GM21619 (cell line): ENCODE results near the gene ADM.

ENCODE experiments used
- ATAC-seq: cut with Tn5 transposase; IDR thresholded peaks from one replicate; pipeline ENCODE4 v1.9.1; 2021; ENCODE audit not compliant: unreplicated experiment

The ADM gene

DNA sequence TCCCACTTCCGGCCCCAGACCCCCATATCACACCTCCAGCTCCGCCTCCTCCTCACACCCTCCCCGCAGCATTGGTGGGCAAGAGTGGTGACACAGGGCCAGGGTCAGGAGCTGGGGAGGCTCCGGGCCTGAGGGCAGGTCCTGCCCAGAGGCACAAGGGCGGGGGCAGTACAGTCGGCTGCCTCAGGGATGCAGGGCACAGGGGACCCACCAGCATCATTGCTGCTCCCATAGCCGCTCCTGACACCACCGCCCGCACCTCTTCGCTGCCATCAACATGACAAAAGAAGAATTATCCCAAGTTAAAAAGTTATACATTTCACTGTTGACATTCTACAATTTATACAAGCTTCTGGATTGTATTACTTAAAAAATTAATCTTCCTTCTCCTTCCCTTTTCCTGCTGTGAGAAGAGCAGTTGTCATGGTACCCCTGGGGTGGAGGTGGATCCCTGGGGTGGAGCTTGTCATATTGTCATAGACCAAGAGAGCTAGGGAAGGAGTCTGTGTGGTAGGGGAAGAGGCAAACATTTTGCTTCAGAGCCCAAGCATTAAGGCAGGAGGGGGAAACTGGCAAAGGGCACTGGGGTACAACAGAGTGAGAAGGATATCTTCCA, 15.0 kb upstream of the ADM start:
- no peak for ATAC-seq

DNA sequence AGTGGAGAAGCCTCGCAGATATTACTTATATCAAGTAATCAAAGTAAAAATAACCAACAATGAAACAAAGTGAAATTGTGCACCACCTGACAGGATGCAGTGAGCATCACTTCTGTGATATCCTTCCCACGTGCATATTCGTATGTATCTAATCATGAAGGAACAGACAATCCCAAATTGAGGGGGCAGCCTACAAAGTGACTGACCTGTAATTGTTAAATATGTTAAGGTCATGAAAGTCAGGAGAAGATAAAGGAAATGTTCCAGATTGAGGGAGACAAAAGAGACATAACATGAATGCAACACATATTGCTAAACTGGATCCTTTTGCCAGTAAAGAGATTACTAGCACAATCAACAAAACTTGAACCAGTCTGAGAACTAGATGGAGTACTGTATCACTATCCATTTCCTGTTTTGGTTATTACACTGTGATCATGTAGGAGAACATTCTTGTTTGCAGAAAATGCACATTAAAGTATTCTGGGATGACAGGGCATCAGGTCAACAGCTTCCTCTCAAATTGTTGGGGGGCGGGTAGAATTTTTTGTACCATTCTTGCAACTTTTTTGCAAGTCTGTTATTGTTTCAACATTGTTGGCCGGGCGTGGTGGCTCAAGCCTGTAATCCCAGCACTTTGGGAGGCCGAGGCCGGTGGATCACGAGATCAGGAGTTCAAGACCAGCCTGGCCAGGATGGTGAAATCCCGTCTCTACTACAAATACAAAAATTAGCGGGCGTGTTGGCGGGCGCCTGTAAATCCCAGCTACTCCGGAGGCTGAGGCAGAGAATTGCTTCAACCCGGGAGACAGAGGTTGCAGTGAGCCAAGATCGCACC, 12.9 kb upstream of the ADM start:
- no peak for ATAC-seq

DNA sequence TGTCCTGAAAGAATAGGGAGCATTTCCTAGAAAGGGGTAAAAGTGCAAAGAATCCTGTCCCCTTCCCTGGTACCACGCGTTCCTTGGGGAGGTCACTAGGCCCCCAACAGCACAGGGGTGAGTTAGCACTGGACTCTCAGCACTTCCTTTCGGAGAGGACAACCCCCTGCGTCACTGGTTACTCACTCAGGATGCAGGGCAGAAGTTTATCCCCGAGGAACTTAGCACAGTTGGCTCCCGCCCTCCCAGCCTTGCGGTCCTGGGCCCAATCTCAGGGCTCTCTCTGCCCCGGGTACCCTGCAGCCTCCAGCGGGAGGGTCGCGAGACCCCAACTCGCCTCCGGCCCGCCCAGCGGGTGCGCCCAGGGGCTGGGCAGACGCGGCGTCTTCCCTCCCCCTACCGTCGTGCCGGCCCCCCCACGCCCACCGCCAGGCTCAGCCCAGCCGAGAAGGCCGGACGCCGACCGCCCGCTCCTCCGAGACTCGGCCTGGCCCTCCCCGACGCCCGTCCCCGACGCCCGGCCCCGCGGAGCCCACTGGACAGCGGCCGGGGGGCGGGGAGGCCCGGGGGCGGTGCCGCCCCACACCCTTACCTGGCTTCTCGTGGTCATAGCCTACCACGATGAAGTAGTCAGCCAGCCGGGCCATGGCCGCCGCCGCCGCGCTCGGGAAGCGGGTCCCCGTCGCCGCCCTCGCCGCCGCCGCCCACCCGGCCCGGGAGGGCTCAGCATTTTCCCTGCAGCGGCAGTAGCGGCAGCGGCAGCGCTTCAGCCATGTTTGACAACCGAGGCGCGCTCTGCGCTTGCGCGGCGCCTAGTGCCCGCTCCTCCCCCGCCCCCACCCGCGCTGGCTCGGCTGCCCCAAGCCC, 11.2 kb upstream of the ADM start, which contains the start of gene SBF2:
TSS of gene SBF2 (minus strand) at position 797 of the 867 bp plus-strand sequence. CDS start at position 647, 150 bp downstream.
- peak; percentile 40 for ATAC-seq

GRCh38 chr11:10294290-10294953, 10.5 kb upstream of the ADM start:
- ATAC-seq = no peak

- no peak for ATAC-seq
These were observed 9.6 kb upstream of the ADM start for GRCh38 chr11:10295064-10295901.

DNA sequence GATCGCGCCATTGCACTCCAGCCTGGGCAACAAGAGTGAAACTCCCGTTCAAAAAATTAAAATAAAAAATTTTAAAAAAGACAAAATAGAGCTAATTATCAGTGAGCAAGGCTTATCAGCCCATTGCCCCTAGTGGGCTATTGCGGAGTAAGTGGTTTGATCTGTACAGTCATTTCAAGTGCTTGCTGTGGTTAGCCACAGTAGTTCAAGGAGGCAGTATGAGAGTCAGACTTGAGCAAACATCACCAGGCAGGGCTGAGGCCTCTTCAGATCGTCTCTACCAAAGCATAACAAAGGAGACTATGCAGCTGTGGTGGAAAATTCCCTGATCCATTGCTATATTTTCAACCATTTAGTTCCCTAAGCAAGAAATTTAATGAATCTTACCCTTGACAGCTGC, 6.5 kb upstream of the ADM start:
- ATAC-seq = peak; percentile 91

- no peak for ATAC-seq
These were observed 3.1 kb upstream of the ADM start for GRCh38 chr11:10301656-10302358.

DNA sequence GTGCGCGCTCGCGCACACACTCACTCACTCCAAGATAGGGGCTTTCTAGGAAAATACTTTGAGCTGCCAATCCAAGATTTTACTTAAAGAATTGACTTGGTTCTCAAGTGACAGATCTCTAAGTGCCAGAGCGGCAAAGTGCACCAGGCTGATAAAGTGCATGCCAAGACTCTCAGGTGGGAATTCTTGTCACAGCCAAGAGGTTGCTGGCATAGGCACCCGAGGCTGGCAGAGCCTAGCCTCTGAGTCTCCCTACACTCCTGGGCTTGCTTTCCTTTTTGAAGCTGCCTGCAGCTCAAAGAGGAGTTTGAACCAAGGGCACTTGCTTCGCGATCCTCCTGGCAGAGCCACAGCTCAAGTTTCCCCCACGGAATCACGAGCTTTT, 2.5 kb upstream of the ADM start:
- ATAC-seq = no peak

- ATAC-seq = no peak
These were observed 1.9 kb upstream of the ADM start for GRCh38 chr11:10302744-10303557.

GRCh38 chr11:10303558-10304363, 1.1 kb upstream of the ADM start:
- ATAC-seq = no peak

GRCh38 chr11:10305262-10305963, 540 bp downstream of the ADM start:
- ATAC-seq = no peak

DNA sequence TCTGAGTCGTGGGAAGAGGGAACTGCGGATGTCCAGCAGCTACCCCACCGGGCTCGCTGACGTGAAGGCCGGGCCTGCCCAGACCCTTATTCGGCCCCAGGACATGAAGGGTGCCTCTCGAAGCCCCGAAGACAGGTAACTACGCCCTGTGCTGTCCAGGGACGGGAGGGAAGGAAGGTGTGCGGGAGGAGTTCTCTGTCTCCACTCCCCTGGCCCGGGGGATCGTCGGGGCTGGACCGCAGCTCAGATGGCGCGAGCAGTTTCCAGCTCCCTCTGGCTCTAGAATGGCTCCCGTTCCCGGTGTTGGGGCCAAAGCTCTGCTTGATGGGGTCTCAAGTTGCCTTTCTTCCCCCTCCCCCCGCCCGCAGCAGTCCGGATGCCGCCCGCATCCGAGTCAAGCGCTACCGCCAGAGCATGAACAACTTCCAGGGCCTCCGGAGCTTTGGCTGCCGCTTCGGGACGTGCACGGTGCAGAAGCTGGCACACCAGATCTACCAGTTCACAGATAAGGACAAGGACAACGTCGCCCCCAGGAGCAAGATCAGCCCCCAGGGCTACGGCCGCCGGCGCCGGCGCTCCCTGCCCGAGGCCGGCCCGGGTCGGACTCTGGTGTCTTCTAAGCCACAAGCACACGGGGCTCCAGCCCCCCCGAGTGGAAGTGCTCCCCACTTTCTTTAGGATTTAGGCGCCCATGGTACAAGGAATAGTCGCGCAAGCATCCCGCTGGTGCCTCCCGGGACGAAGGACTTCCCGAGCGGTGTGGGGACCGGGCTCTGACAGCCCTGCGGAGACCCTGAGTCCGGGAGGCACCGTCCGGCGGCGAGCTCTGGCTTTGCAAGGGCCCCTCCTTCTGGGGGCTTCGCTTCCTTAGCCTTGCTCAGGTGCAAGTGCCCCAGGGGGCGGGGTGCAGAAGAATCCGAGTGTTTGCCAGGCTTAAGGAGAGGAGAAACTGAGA, 1.4 kb downstream of the ADM start:
- no peak for ATAC-seq

- ATAC-seq = no peak
These were observed 2.1 kb downstream of the ADM start for GRCh38 chr11:10307022-10307399.

DNA sequence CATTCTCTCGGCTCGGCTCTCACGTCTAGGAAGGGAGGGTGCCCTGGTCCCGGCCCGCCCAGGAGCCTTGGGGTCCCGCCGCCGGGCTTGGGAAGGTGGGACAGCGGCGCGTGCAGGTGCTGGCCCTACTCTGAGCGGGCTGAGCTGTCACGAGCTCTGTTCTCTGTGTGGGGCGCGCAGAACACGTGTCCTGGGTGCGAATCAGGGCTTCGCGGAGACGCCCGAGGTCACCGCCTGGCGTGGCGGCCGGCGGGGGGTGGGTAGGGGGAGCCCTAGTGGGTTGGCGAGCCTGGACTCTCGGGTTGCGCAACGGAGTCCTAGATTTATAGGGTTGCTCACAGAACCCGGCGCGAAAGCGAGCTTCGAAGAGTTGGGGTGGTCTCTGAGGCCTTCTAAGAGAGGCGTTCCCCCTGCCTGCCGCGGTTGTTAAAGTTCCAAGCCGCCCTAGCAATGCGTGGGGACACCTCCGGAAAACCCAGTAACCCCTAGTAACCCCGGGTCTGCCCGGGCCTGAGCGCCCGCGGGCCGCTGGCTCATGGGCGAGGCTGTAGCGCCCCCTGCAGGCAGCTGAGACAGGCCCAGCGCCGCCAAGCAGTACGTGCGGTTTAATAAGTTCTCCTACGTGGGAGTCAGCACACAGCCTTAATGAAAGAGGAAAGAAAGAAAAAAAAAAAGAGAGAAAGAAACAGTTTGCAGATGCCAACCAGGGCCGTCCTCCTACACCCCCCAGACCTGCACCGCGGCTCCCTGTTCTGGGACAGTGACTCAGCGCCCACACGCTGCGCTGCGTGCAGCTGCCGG, 2.7 kb downstream of the ADM start:
- ATAC-seq = peak; percentile 64

DNA sequence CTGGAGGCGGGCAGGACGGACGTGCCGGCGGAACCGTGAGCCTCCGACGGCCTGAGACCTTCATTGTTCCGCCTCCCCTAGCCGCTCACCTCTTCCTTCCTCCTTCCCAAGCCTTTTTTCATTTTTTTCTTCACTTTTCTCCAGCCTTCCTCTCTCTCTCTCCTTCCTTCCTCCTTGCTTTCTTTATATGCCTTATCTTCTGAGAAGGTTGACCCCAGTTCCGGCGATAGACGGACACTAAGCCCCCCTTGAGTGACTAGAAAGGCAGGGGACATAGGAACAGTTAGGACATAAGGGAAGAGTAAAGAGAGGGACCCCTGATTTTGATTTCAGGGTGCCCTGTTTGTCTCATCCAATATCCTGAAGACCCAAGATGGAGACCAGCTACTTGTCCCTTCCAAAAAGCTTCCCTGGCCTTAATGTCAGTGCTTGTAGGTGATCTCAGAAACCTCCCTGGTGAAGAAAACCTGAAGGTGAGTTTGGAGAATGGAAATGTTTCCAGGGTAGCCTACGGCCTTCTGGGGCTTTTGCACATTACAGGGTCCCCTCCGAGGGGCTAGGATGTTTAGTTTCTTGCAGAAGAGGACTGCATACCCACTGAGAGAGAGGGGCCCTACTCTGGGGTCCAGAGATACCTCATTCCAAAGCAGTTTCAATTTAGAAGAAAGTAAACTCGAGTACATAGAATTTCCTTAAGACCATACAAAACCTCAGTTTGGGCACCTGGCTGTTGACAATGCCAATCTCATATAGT, 3.5 kb downstream of the ADM start:
- ATAC-seq = no peak
